Right kidney (tissue), 1 donor: ENCODE measurements around the gene MGMT.

ENCODE experiments used
- DNase-seq: peaks from one replicate; pipeline ENCODE4 v3.0.0-alpha.2; 2016

The MGMT gene

DNA sequence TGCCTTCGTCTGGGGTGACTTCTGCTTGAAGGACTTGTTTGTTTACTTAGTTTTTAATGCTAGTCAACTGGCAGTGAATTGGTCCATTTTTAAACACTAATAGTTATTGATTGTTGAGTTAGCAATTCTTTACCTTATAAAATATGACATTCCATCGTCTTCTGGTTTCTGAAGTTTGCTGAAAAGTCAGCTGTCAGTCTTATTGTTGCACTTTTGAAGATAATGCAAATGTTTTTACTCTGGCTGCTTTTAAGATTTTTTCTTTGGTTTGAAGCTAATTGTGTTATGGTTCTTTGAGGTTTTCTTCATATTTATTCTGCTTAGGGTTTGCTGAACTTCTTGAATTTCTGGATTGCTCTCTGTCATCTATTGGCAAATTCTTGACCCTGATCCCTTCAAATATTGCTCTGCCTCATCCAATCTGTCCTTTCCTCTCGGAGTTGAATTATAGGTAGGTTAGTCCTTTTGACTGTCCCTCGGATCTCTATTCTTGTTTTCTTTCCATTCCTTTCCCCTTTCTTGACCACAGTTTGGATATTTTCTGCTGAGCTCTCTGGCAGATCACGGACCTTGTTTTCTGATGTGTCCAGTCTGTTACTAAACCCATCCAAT is 24.2 kb downstream of the MGMT start:
- no peak for DNase-seq

DNA sequence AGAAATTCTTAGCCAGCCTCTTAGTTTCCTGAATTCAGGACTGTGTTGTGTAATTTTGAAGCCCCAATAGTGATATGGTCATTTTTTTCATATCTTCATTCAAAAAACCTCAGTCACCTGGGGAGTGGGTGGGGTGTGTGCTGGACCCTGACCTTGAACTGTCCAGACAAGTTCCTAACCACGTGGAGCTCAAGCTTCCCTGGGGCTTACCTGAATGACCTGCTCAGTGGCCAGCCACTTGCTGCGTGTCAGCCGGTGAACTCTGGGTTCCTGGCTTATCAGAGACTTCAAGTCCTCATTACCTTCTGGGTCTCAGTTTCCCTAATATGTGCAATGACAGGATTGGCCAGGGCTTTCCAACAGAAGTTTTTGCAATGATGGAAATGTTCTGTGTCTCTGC is 27.1 kb downstream of the MGMT start:
- DNase-seq = no peak

DNA sequence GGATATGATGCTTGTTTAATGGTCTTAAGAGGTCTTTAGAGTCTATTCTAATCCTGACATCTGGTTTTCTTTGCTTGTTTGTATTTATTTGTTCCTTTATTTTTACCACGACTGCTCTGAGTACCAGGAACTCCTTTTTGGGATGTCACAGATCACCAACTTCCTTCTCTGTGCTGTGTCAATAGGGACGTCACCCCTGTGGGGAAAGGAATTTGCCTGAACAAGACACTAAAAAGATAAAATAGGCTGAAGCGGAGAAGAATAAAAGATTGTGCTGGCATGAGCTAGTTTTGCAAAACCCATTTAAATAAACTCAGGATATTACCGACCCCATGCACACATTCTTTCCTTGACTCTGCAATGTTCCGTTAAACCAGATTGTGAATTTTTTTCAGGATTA is 27.7 kb downstream of the MGMT start:
- no peak for DNase-seq

DNA sequence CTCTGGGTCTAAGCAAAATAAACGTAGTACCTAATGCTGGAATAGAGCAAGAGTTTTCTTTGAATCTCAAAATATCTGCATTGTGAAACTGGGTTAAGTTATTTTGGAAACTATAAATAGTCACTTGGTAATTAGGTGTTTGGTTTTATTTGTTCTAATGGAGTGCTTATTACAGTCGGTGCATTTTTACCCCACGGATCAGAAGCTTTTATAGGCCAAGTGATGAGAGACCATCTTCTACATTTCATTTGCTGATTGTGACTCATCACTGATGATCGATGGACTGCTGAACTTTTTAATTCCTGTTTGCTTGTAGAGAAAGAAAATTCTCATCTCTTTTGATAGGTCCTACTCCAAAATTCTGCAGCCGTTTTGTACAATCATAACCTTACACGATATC is 28.2 kb downstream of the MGMT start:
- no peak for DNase-seq

DNA sequence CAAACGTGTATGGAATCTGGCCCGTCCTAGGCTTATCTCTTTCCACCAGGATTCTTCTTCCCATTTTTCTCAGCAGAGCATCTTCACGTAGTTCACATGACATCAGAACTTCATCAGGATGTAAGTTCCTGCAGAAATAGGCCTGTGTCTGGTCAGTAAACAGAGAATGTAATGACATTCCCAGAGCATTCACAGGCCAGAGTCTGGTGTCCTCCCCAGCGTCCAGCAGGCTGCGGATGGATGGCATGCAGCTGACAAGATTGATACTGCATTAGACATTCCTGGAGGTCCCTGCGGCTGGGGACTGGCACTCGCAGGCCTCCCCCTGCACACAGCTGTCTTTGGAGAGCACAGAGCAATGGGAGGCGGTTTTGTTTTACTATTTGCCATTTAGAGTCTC is 28.7 kb downstream of the MGMT start:
- DNase-seq = peak; percentile 18

DNA sequence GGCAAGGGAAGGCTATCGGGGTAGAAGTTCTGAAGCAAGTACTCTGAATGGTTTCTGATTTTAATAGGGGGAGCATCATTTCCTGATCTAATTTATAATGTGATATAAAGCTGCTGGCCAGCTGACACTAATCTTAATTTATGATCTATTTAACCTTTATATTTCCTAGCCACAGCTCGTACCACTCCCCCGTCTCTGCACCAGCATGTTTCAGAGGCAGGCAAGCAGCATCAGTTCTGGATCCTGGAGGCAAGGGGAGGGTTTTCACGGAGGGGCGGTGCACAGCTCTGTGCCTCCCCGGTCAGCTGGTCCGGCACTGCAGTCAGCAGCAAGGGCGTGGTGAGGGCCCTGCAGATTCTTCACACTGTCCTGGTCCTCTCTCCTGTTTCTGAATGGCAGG is 30.0 kb downstream of the MGMT start:
- peak; percentile 30 for DNase-seq

DNA sequence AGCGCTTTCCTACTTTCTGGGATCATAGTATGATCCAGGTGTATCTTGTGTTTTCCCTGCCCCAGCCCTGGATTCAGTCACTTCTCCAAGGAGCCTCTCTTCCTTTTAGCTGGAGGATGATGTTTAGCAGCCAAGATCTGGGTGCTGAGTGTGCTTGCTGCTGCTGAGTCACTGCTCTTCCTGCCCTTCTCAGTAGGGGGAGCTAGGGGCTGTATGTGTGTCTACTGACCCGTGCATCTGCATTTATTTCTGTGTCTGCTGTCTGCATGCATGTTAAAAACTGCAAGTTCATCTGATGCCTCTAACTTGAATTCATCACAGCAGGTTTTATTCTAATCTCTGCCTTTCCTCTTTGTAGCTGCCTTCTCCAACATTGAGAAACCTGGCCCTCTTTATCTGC is 31.6 kb downstream of the MGMT start:
- no peak for DNase-seq

DNA sequence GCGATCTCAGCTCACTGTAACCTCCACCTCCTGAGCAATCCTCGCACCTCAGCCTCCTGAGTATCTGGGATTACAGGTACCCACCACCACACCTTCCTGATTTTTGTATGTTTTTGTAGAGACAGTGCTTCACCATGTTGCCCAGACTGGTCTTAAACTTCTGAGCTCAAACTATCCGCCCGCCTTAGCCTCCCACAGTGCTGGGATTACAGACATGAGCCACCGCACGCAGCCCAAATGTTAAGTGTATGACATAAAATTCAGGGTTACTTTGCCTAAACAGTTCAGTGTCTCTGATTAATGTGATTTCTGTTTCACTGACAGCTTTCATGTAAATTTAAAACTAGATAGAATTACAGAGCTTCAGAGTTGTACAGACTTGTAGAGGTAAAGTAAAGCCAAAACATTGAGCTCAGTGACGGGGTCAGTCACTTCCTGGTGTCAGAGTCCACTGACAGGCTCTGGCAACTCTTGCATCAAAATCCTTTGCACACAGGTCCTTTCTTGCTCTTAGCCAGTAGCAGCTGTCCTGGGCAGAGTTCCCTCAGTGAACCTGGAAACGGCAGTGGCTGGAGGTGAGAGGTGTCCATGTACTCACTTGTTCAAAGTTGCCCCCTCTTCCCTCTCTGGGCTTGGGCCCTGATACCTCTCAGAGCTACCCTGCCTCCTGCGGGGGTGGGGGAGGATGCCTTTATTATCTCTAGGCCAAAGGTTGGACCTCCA is 33.7 kb downstream of the MGMT start:
- no peak for DNase-seq

DNA sequence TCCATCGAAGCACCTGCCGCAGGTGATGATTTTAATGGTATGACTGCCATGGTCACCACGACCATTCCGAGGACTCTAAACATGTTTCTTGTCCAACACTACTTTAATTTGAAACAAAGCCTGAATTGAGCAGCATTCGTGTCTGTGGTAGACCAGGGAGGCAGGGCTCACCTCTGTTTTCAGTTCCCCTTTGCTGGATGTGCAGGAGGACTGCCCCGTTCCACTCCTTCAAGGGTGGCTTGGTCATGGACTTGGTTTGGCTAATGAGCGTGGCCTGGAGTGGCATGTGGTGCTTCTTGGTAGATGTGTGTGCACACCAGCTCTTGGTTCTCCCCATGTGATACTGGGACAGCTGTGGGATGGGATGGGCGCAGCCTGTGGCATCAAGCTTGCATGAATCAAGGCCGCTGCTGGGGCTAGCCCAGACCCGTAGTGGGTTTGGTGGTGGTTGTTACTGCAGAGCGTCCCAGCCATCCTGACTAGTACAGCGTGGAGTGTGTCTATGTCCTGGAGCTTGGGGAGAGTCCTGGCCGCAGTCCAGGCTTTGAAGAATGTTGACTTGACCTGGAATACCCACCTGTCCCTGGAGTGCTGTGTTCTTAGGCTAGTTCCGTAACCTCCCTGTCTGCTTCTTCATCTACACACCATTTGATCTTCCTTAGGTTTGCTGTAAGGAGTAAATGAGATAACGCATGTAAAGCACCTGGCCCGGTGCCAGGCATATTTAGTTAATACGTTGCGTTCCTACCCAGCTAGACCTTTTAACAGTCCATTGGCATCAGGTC is 34.8 kb downstream of the MGMT start:
- no peak for DNase-seq

DNA sequence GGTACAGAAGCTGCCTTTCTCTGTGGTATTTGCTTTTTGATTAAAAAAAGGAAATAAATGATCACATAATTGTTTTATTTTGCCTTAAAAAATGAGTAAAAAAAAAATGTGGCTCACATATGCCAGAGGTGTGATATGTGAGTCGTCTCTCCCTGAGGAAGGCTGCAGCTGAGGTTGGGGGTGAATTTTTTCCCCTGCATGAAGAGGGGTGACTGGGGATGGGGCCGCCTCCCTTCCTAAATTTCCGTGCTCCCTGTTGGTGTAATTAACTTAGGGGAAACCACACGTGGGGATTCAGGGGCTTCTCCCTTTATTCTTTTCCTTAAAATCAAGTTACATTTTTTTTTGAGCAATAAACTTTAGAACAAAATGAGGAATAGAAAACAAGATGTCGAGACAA is 35.4 kb downstream of the MGMT start:
- no peak for DNase-seq

DNA sequence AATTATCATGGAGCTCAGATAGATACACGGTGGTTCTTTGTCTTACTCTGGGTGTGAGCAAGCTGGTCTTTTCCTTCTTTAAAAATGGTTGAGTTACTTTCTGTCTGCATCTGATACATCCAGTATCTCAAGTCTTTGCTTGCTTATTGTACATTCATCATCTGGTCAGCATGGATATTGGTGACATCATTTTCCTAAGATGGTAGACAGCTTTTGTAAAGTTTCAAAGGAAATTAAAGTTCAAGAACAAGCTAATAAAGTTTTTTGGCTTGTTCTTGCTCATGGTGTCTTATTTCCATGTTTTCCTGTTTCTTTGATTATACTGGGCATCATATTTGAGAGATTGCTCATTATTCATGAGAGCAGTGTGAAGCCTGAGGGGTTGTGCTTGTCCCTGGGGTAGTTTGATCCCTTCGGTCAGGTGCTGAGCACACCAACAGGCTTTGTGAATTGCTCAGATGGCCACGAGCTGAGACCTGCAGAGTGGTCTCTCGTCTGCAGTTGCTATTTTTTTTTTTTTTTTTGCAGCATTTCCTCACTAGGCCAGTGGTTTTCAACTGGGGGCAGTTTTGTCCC is 38.5 kb downstream of the MGMT start:
- no peak for DNase-seq

DNA sequence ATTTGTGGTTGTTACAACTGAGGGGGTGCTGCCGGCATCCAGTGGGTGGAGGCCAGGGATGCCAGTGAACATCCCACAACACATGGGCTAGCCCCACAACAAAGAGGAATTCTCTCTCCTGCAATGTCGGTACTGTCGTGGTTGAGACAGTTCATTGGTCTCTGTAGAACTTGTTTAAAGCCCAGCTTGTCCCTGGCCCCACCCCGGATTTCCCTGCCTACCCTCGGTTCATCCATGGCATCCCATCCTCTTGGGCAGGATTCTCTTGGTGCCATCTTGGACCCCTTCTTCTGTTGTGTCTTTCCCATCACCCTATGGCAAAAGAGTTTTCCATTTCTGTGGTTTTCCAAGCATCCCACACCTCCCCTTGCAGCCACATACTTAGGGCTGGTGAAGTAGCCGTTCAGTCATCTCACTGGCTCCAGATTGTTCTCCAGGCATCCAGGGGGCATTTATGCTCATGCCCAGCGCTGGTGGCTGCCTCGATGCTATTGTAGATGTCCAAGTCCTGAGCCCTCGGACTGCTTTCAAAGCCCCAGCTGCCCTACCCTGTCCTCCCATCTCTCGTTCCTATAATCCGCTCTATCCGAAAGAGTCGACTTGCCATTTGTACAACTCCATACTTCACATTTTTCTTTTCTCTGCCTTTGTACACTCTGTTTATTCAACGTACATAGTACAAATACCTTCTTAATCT is 39.2 kb downstream of the MGMT start:
- DNase-seq = no peak

DNA sequence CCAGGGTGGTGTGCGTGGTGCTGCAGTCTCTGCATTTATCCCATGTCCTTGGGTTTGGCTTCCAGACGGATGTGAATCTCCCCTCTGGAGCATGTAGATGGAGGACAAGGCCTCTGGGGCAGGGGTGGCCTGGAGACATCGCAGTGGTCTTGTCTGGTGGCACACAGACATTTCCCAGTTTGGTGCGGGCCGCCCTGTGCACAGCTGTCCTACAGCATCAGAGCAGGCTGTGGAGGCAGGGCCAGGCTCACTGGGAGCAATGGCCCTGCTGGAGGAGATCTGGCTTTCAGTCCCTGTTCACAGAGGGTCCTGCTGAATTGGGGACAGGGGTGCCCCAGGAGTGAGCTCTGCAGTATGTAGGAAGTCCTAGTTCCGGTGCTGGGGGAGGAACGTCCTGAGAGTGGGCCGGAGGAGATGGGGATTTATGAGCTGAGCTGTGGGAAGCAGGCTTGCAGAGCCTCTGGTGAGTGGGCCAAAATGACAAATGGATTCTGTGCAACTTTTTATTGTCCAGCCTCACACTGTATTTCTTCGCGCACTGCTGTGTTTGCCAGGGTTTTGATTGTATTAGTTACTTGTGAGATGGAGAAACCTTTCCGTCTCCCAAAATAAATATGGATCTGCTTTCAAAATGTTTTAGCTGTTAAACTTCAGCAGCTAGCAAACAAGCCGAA is 40.3 kb downstream of the MGMT start:
- DNase-seq = no peak

DNA sequence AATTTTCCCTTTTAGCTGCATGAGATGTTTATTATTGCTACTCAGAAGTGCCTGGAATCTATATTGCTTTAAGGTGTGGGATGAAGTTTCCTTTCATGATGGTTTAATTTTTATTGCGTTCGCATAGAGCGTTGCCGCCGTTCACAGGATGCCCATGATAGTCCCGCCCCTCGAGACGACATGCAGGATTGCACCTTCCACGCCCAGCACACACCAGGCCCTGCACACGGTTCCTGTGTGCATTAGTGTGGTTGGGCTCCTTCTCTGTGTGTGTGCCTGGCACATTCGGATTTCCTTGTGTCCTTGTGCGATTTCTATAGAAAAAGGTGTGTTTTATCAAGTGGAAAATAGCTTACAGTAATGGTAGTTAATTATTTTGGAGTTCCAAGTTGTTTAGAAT is 42.1 kb downstream of the MGMT start:
- no peak for DNase-seq

DNA sequence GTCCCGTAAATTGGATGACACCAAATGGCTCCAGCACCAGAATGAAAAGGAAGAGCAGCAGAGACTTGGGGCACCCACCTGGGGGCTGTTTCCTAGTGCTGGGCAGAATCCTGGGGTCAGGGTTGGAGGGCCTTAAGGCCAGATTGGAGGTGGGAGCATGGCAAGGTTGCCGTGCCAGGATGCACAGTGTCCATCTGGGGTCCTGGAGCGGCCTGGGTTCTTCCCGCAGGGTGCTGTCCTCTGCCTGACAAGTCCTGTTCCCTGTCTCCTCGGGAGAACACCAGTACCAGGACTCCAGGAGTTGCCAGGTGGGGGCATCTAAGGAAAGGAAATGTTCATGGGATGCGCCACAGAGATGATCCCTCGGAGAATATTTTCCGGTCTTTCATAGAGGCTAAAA is 42.8 kb downstream of the MGMT start:
- DNase-seq = no peak

DNA sequence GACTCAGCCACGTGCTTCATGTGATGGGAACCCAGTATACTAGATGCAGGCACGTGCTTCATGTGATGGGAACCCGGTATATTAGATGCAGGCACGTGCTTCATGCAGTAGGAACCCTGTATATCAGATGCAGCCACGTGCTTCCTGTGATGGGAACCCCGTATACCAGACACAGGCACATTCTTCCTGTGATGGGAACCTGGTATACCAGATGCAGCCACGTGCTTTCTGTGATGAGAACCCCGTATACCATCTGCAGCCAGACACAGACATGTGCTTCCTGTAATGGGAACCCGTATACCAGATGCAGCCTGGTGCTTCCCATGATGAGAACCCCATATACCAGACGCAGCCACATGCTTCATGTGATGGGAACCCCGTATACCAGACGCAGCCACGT is 44.0 kb downstream of the MGMT start:
- DNase-seq = no peak

DNA sequence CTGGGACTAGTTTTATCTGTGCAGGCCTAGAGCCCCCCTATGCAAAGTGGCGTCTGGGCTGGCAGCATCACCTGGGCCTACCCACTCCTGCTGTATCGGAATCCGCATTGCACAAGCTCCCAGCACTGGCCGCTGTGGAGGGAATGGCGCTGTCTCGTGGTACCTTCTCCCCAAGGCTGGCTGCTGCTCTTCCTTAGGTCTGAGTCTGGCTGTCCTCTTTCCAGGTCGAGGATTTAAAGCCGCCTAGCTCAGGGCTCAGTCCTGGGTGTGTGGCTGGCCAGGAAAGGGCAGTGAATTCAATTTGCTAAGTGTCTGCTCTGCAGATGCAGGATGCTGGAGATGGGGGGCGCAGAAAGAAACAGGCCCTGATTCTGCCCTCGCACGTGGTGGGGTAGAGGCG is 44.7 kb downstream of the MGMT start:
- no peak for DNase-seq

DNA sequence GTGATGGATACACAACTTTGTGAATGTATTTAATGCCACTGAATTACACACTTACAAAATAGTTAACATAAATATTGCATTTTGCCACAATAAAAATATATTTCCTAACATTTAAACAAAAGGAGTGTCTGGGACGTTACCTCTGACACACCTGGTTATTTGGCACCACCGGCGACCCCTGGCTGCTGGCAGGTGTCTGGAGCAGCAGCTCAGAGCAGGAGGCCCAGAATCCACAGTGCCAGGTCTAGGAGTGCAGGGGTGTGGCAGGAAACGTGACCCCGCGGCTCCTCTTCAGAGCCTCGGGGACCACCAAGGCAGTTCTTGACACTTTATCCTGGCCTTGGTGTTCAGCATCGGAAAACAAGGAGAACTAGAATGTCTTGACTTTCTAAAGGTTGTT is 46.3 kb downstream of the MGMT start:
- no peak for DNase-seq

DNA sequence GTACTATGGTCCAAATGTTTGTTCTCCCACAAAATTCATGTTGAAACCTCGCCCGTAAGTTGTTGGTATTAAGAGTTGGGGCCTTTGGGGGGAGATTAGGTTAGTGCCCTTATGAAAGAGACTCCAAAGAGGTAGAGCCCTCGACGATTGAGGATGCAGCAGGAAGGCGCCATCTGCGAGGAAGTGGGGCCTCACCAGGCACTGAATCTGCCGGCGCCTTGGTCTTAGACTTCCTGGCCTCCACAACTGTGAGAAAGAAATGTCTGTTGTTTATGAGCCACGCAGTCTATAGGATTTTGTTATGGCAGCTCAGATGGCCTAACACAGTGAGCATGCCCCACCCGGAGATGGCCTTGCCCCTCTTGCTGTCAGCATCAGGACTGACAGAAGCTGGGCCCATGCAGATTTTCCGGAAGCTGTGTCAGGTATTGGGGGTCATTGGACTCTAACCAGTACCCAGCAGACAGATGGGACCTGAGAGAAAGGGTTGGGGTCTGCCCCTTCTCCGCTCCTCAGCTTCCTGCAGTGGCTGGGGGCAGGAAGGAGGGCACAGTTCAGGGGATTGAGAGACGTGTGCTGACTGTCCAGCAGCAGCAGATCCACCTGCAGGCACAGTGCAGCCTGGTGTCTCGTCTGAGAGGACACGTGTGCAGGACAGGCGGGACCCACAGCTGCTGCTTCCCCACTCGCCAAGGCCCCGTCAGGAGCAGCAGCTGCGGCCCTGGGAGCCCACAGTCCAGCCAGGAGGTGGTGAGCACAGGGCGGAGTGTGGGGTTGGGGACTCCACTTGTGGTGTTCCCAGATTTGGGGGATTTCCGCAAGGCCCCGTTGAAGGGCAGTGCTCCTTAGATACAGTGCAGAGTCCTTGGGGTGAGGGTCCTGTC is 47.8 kb downstream of the MGMT start:
- no peak for DNase-seq

DNA sequence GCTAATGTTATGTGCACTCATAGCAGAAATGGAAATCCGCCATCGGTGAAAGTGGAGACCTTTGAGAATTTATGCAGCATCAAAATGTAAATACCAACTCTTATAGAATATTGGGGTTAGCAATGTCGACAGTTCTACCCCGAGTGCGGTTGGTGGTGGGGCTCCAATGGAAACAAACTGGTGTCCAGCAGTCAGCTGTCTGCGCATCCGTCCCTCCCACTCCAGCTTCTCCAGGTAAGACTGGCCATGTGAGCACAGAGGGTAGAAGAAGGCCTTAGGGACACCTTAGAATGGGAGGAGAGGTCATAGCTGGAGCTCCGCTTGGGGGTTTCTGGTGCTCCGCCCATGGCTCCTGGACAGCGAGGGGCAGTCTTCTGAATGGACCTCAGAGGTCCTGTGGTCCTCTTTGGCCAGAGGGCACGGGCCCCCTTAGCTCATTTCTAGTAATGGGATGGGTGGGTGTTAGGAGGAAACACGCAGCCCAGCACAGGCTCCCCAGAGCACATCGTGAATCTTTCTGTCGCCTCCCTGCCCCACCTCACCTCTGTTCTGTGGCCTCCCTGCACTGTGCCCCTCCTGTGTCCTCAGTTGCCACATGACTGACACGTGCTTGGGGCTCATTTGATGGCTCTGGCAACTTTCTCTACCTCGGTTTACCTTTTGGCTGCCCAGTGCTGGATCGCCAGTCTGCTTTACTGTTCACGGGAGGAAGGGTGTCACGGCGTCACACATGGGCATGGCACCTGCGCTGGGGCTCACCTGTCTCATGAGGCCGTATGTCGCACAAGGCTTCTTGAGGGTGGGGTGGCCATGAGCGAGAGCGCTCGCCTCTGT is 50.0 kb downstream of the MGMT start:
- DNase-seq = no peak
